Measurements from ENCODE around the gene SYNE2.
"Not testable (repeated sequence)": the region's sequence is repeated elsewhere in the genome, so short reads cannot be mapped to it uniquely, and the experiment has no call there.

SYNE2 gene

DNA sequence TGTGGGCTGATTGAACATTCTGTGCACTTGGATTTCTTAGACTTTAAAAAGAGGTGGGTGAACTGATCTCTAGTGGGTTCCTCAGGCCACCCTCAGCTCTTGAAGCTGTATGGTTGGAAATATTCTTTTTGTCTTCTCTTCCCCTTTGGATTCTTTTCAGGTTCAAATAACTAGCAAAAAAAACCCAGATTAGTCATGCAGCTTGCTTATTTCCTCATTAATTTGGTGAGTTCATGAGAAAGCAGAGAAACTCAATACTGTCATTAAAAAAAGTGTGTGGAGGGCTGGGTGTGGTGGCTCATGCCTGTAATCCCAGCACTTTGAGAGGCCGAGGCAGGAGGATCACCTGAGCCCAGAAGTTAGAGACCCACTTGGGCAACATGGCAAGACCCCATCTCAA, 258.0 kb downstream of the SYNE2 start:
- in situ Hi-C loops (cut with HindIII; ENCODE audit: low sequenced_read_pairs): no loop called here
- TF ChIP-seq, protein P1, sequence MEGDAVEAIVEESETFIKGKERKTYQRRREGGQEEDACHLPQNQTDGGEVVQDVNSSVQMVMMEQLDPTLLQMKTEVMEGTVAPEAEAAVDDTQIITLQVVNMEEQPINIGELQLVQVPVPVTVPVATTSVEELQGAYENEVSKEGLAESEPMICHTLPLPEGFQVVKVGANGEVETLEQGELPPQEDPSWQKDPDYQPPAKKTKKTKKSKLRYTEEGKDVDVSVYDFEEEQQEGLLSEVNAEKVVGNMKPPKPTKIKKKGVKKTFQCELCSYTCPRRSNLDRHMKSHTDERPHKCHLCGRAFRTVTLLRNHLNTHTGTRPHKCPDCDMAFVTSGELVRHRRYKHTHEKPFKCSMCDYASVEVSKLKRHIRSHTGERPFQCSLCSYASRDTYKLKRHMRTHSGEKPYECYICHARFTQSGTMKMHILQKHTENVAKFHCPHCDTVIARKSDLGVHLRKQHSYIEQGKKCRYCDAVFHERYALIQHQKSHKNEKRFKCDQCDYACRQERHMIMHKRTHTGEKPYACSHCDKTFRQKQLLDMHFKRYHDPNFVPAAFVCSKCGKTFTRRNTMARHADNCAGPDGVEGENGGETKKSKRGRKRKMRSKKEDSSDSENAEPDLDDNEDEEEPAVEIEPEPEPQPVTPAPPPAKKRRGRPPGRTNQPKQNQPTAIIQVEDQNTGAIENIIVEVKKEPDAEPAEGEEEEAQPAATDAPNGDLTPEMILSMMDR (IDR thresholded peaks at IDR 0.05; ENCODE audit: low read depth, low read length): no peak
- no peak for DNase-seq (ENCODE audit: low read depth, low spot score)
- H3K4me3 ChIP-seq (ENCODE audit: low read depth, low read length): no peak overlapping the region

DNA sequence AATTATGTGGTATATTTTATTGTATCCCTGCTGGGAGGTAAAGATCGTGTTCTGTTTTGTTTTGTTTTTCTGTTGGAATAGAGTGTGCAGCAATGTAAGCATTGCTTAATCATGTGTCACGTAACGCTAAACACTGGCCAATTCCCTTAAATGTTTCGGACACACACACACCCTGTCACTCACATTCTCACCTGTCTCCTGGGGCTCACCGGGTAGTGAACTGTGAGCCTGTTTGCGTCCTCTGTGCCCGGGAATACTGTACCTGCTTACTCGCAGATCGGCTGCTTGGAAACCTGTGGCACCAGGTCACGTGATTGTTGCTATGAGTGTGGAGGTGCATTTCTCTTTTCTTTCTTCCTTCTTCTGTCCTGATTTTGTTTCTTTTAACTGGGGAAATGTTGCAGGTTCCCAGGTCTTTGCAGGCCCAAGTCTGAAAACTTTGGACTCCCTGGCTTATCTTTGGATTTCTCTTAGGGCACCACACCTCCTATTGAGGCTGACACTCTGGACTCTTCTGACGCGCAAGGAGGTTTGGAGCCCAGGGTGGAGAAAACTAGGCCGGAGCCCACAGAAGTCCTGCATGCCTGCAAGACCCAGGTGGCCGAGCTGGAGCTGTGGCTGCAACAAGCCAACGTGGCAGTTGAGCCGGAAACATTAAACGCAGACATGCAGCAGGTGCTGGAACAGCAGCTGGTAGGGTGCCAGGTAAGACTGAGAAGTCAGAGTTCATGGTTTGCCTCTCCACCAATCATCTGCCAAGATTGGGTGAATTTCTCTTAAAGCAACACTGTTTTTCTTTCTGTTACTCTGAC, 260.3 kb downstream of the SYNE2 start:
- no peak for DNase-seq (ENCODE audit: low read depth, low spot score)
- no peak overlapping the region for H3K4me3 ChIP-seq (ENCODE audit: low read depth, low read length)
- TF ChIP-seq, protein P1 (IDR thresholded peaks at IDR 0.05; ENCODE audit: low read depth, low read length): no peak
- in situ Hi-C loops (cut with HindIII; ENCODE audit: low sequenced_read_pairs): no loop called here

DNA sequence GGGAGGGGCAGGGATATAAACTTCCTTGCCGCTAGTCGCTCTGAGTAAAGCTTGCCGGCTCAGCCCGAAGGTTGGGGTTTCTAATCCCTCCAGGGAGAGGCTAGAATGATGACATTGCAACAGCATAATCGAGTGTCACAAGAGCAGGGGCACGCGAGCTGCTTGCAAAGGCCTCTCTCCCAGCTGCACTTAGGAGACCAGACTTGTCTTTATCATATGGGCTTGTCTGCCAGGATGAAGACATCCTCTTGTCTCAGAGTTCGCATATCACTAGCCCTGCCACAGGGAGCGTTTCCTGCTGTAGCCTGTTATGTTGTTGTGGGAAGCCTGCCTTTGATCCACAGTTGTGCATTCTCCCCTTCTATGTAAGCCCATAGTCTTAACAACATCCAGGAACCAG, 261.4 kb downstream of the SYNE2 start:
- in situ Hi-C loops (cut with HindIII; ENCODE audit: low sequenced_read_pairs): no loop called here

DNA sequence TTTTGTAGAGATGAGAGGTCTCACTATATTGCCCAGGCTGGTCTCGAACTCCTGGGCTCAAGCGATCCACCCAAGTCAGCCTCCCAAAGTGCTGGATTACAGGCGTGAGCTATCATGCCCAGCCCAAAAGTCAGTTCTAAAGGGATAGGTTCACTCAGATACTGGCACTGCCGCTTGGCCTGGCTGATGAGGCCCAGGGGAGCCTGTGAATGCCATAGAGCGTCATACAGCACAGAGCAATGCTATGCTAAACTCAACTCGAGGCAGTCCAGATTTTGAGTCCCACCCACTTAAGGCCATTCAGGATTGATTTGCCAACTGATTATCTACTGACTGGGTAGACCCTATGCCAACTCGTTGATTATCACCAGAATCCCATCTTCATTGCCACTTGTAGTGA, 262.0 kb downstream of the SYNE2 start:
- DNase-seq (ENCODE audit: low read depth, low spot score): no peak
- H3K4me3 ChIP-seq (ENCODE audit: low read depth, low read length): no peak overlapping the region
- TF ChIP-seq, protein P1 (IDR thresholded peaks at IDR 0.05; ENCODE audit: low read depth, low read length): no peak
- in situ Hi-C loops (cut with HindIII; ENCODE audit: low sequenced_read_pairs): no loop called here

More for the DNA sequence above, 261.4 kb downstream of the SYNE2 start:
- DNase-seq (ENCODE audit: low read depth, low spot score): no peak
- H3K4me3 ChIP-seq (ENCODE audit: low read depth, low read length): no peak overlapping the region
- TF ChIP-seq, protein P1 (IDR thresholded peaks at IDR 0.05; ENCODE audit: low read depth, low read length): no peak

DNA sequence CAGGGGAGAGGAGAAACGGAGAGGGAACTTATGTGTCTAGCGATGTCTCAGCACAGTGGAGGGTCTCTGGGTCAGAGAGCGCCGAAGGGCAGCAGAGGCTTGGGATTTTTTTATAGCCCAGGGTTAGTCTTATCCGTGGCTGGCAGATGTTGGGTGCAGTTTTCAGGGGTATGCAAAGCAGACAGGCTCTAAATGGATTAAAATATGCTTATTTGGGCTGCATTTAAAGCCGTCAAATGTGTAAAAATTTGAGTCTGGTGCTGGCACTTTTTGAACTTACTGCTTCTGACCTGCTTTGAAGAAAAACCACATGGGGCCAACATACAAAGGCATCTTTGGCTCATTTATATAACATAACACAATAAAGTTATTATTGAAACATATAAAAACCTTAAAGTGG, 262.6 kb downstream of the SYNE2 start:
- H3K4me3 ChIP-seq (ENCODE audit: low read depth, low read length): no peak overlapping the region
- in situ Hi-C loops (cut with HindIII; ENCODE audit: low sequenced_read_pairs): no loop called here
- DNase-seq (ENCODE audit: low read depth, low spot score): no peak
- TF ChIP-seq, protein P1 (IDR thresholded peaks at IDR 0.05; ENCODE audit: low read depth, low read length): no peak

DNA sequence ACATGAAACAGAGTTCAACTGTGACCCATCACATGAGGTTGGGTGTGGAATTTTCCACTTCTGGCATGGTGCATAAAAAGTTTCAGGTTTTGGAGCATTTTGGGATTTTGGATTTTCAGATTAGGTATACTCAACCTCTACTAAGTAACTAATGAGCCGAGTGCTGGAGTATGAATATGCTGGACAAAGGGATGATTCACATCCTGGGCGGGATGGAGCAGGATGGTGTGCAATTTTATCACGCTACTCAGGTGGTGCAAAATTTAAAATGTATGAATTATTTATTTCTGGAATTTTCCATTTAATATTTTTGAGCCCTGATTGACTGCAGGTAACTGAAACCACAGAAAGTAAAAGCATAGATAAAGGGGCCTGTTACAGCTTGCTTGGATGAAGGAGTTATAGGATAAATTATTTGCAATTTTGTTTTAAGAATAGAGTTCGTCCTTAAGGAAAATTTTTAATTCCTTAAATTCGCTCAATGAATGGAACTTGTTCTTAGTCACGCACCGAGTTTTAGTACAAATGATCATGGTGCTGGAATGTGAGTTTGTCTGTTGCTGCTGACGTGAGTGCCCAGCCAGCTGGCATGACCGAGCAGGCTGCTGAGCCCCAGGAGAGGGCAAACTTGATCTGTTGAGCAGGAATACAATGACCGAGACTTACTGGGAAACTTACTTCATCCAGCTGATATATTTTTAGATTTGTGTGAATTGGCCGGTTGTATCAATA, 265.0 kb downstream of the SYNE2 start:
- in situ Hi-C loops (cut with HindIII; ENCODE audit: low sequenced_read_pairs): no loop called here
- H3K4me3 ChIP-seq (ENCODE audit: low read depth, low read length): no peak overlapping the region
- TF ChIP-seq, protein P1 (IDR thresholded peaks at IDR 0.05; ENCODE audit: low read depth, low read length): peak; percentile 21
- DNase-seq (ENCODE audit: low read depth, low spot score): peak; percentile 83

DNA sequence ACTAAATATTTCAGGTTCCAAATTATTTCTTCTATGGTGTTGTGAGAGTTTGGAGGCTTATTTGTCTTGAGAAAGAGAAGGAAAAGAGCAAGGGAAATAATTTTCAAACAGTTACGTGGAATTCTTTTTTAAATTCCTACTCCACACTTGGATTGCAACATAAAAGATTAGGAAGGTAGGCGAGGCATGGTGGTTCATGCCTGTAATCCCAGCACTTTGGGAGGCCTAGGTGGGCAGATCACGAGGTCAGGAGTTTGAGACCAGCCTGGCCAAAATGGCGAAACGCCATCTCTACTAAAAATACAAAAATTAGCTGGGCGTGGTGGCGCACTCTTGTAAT, 265.6 kb downstream of the SYNE2 start:
- DNase-seq (ENCODE audit: low read depth, low spot score); H3K4me3 ChIP-seq (ENCODE audit: low read depth, low read length); in situ Hi-C loops (cut with HindIII; ENCODE audit: low sequenced_read_pairs): not testable (repeated sequence)

Measured in astrocyte of the spinal cord (primary cell).